AG04449 (cell line): ENCODE results near the gene ENG.

Experiments used
- CTCF ChIA-PET: fragments of 350-600 bp; formaldehyde crosslinking; extraction: SDS; loops from one replicate; lab custom pipeline; 2021; ENCODE audit warnings: antibody characterized with exemption; lab: Yijun Ruan, JAX
- POLR2A ChIA-PET: fragments of 400-600, 350-600 bp; formaldehyde crosslinking; extraction: SDS; loops from one replicate; lab custom pipeline; 2020; ENCODE audit warnings: antibody characterized with exemption, inconsistent platforms; lab: Yijun Ruan, JAX
- DNase-seq: peaks from one replicate; pipeline ENCODE4 v3.0.0-alpha.2; 2010; ENCODE audit warnings: low read depth, low spot score
- H3K4me3 ChIP-seq: 2 replicates; pipeline ENCODE4 v1.5.1; 2011; ENCODE audit warnings: low read depth, mild to moderate bottlenecking, control low read depth, low read length
- CTCF ChIP-seq: IDR thresholded peaks from one replicate; pipeline ENCODE4 v1.5.1; 2011; ENCODE audit warnings: mild to moderate bottlenecking, moderate library complexity, low read length, control low read depth, inconsistent platforms; ENCODE audit not compliant: insufficient read depth; ENCODE audit errors: missing control alignments

ENG gene

GRCh38 chr9:127832248-127832647 lies 22.2 kb downstream of the ENG start:
- TF ChIP-seq CTCF, result no peak
- POLR2A ChIA-PET, result no interaction called here
- DNase-seq, result no peak
- CTCF ChIA-PET, result interaction anchor here (0.6 to 1.6 kb wide), 2 partner anchors 23 to 214 kb away, joined by 3 read pairs; no protein-coding TSS in a partner anchor
- no peak overlapping the region for H3K4me3 ChIP-seq

GRCh38 chr9:127829205-127829906 lies 25.1 kb downstream of the ENG start:
- no peak for TF ChIP-seq CTCF
- ChIA-PET CTCF (interaction anchor here (0.7 to 1.4 kb wide), 2 partner anchors 26 to 41 kb away, joined by 3 to 5 read pairs; partner anchors contain the start of gene ENG), POLR2A (no interaction called here)
- H3K4me3 ChIP-seq, result no peak overlapping the region
- no peak for DNase-seq

GRCh38 chr9:127828262-127829031 lies 26.0 kb downstream of the ENG start:
- no peak for DNase-seq
- POLR2A ChIA-PET, result interaction anchor here (0.6 to 1.2 kb wide), 3 partner anchors 11 to 87 kb away, joined by 3 to 4 read pairs (median 3); no protein-coding TSS in a partner anchor
- H3K4me3 ChIP-seq, result no peak overlapping the region
- TF ChIP-seq CTCF, result no peak
- CTCF ChIA-PET, result interaction anchor here (0.7 to 1.4 kb wide), 3 partner anchors 27 to 44 kb away, joined by 3 to 5 read pairs (median 3); partner anchors contain the start of gene ENG

GRCh38 chr9:127826253-127826913 lies 28.1 kb downstream of the ENG start:
- no peak overlapping the region for H3K4me3 ChIP-seq
- ChIA-PET POLR2A (no interaction called here), CTCF (interaction anchor here (0.9 kb wide), 2 partner anchors 9 to 27 kb away, joined by 3 read pairs; no protein-coding TSS in a partner anchor)
- no peak for DNase-seq
- no peak for TF ChIP-seq CTCF

- H3K4me3 ChIP-seq, result no peak overlapping the region
- TF ChIP-seq CTCF, result peak; percentile 33
- ChIA-PET CTCF (interaction anchor here (0.7 to 1.2 kb wide), 3 partner anchors 8 to 28 kb away, joined by 3 to 5 read pairs (median 3); no protein-coding TSS in a partner anchor), POLR2A (no interaction called here)
- DNase-seq, result no peak
Measured at GRCh38 chr9:127825319-127826051, 29.0 kb downstream of the ENG start.
